Sciatic nerve (tissue), 2 donors: ENCODE data around the gene GNL3. TPM values are rescaled to one million over a fixed set of nuclear protein-coding genes. Genes with fewer than 3 reads are reported as not detected.
"Not testable (repeated sequence)": the region's sequence is repeated elsewhere in the genome, so short reads cannot be mapped to it uniquely, and the experiment has no call there.

ENCODE experiments used
- ATAC-seq: fragments of 200-7000 bp; cut with Tn5 transposase; one replicate; pipeline ENCODE4 v1.9.1; 2020; ENCODE audit warnings: mild to moderate bottlenecking, moderate library complexity
- DNase-seq: peaks from one replicate; pipeline ENCODE4 v3.0.0-alpha.2; 2020; ENCODE audit warnings: low spot score
- intact Hi-C: fragments of 100-400 bp; cut with DNase I; formaldehyde crosslinking; loops from one replicate; pipeline ENCODE4 v1.14.2; 2022
- total RNA-seq: library from RNA; stranded (reverse); fragmentation: NEBNext Ultra II Directional; extraction: Animal tissue kit (Norgen Biotek cat#: 25700); gene quantifications from one replicate; pipeline ENCODE4 v1.2.1, GENCODE V29; 2021
- donor health status: DM: no; HTN: no; CAD: no.
- donor health status: DM: no; HTN: no; CAD: no.

Gene GNL3
- total RNA-seq, result 55.4 TPM

DNA sequence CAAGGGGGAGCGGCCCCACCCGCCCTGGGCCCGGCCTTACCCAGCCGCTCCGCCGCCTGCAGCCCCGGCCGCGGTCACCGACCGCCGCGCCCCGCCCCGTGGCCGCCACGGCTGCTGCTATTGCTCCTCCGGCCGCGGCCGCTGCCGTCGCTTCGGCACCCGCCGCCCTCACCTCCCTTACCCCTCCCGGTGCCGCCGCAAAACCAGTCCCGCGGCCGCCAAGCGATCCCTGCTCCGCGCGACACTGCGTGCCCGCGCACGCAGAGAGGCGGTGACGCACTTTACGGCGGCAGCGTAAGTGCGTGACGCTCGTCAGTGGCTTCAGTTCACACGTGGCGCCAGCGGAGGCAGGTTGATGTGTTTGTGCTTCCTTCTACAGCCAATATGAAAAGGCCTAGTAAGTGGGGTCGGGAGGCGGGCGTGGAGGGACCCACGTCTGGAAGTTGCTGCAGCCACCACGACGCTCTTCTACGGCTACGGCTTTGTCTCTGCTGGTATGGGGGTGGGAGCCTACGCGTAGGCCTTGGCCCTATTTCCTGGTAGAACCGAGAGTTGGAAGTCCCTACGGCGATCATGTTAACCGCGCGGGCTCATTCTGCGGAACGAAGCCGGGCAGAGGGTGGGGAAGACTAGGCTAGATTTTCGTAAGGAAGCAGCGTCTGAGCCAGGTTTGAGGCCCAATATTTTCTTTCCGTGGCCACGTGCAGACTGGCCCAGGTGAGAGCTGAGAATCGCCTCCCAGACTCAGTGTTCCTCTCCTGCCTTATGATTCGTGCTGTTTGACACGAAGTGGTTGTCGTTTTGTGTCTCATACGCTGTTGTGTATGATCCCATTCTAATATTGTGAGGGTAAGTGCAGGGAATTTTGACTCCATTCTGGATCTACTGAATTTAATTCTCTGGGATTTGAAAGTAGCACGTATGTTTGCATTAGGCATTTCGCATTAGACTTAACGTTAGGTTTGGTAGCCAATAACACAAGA, at the start of gene GNL3, which contains the start of gene PBRM1:
Gene GNL3, plus strand, starts transcription at position 324 of the 983 bp plus-strand sequence. Its CDS starts 61 bp downstream, at position 385.
Gene PBRM1, minus strand, starts transcription at position 205 of the 983 bp plus-strand sequence.
- DNase-seq (peak; percentile 95), ATAC-seq (peak; percentile 96)
- intact Hi-C loops, result loop anchor here (5.0 to 10.0 kb wide), 2 partner anchors 231 to 699 kb away; partner anchors contain the start of genes NISCH and TNNC1

DNA sequence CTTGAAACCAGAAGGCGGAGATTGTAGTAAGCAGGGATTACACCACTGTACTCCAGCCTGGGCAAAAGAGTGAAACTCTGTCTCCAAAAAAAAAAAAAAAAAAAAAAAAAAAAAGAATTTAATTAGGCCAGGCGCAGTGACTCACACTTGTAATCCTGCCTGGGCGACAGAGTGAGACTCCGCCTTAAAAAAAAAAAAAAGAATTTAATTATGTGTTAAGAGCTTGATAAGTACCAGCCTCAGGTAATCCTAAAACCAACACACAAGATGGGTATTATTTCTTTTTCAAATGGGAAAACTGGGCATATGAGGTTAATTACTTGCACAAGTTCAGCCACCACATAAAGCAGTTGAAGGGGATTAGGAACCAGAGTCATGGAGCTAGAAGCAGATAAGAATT, 49.2 kb upstream of the GNL3 start:
- DNase-seq (no peak), ATAC-seq (no peak)
- intact Hi-C loops, result no loop called here

GRCh38 chr3:52645549-52645948, 40.3 kb upstream of the GNL3 start:
- intact Hi-C loops, result no loop called here
- DNase-seq (no peak), ATAC-seq (no peak)

DNA sequence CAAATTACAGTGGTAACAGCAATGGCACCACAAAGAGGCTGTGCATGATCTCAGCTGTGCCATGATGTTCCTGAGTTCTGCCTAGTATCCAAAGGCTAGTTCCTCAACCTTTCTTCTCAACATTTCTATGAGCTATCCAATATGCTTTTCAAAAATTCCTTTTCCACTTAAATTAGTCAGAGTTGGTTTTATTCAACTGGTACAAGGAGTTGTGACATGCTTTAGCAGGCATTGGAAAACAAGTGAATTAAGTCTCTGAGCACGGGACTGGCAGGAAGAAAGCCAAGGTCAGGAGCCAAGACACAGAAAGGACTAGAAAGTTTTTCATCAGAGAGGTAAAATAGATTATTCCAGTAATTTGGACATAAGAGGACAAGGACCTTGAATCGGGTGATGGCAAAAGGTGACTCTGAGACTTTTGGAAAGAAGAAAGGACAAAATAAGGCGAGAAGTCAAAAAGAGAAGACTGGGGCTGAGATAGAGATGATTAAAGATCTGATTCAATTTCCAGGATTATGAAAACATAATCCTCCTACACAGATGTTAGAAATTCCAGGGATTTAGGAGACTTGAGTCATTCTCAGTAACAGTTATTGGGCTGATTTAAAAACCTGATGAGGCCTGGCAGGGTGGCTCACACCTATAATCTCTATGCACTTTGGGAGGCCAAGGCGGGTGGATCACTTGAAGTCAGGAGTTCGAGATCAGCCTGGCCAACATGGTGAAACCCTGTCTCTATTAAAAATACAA, 36.2 kb upstream of the GNL3 start:
- intact Hi-C loops, result no loop called here
- ATAC-seq (no peak), DNase-seq (no peak)

- no peak for DNase-seq
- no peak for ATAC-seq
- intact Hi-C loops, result no loop called here
Measured at GRCh38 chr3:52650439-52650838, 35.4 kb upstream of the GNL3 start.

- intact Hi-C loops, result no loop called here
- no peak for ATAC-seq
- DNase-seq, result no peak
Measured at GRCh38 chr3:52651592-52651991, 34.2 kb upstream of the GNL3 start.

GRCh38 chr3:52655895-52656294, 29.9 kb upstream of the GNL3 start:
- intact Hi-C loops, result no loop called here
- no peak for ATAC-seq
- no peak for DNase-seq

- no peak for DNase-seq
- intact Hi-C loops, result no loop called here
- ATAC-seq, result no peak
Measured at GRCh38 chr3:52660046-52660445, 25.8 kb upstream of the GNL3 start.

DNA sequence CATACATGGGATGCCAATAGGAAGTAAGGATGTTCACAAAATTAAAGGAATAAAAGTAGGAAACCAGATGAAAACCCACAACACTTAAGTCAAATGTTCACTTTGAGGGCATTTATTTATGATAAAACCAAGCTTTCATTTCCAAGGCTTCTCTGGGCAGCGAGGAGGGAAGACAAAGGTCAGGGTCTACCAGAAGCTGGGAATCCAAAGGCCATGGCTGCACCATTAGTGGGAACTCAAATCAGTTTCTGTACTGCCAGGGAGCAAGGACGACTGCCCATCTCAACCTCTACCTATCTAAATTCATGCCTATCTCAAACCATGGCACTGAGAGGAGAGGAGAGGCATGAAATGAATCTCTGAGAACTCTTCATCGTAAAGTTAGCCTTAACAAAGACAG, 22.7 kb upstream of the GNL3 start:
- intact Hi-C loops, result no loop called here
- no peak for DNase-seq
- no peak for ATAC-seq

- DNase-seq (no peak), ATAC-seq (peak; percentile 71)
- intact Hi-C loops, result no loop called here
Measured at GRCh38 chr3:52670621-52671521, 15.0 kb upstream of the GNL3 start.

DNA sequence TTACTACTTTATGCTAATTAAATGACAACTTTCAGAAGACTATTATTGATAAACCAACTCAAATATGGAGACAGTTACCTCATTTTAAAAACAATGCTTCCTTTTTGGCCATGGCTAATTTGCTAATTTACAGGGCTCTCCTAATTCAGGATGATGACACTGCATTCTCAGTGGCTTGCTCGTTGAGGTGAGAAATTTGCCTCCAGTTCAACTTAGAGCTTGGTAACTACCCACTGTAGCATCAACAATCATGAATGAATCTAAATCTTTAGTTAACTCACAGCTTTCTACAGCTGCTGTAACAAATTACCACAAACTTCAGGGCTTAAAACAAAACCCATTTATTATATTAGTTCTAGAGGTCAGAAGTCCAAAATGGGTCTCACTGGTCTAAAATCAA, 14.2 kb upstream of the GNL3 start:
- ATAC-seq (no peak), DNase-seq (no peak)
- intact Hi-C loops, result no loop called here

DNA sequence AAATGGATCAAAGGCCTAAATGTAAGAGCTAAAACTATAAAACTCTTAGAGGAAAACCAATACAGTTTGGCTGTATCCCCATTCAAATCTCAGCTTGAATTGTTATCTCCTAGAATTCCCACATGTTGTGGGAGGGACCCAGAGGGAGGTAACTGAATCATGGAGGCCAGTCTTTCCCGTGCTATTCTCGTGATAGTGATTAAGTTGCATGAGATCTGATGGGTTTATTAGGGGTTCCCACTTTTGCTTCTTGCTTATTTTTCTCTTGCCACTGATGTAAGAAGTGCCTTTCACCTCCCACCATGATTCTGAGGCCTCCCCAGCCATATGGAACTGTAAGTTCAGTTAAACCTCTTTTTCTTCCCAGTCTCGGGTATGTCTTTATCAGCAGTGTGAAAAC, 9.6 kb upstream of the GNL3 start:
- intact Hi-C loops, DNase-seq, ATAC-seq: not testable (repeated sequence)

DNA sequence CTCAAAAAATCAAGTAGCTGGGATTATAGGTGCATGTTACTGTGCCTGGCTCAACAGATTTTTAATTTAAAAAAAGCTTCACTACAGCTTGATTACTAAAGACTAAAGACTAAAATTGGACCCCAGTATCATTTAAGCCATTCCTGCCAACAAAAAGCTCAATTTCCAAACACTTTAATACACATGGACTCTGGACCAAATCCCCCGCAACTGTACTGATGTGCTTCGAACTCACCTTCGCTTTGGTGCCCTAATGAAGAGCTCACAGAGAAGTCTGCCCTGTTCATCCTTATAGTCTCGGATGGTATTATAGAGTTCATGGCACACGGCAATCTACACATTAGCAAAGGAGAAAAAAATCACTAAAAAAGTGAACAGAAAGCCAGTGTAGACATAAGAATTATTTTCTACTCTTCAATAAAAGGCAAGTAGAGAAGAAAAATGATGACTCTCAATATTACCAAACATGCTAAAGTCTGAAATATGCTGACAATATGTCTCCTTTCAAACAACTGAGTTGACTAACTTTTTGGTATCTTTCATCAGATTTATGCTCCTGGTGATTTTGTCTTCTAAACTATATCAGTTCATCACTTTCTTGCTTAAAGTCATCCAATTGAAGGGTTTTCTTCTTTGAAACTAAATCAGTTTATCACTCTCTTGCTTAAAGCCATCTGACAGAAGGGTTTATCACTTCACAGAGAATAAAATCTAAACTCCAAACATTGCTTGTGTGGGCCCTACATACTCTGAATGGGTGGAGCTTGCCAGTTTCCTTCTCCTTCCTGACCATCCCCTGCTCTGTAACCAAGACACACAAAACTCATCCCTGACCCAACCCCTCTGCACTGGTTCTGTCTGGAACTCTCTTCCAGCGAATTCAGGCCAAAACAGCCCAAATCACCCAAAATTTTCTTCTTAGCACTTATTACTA, 7.3 kb upstream of the GNL3 start:
- DNase-seq (no peak), ATAC-seq (no peak)
- intact Hi-C loops, result no loop called here

DNA sequence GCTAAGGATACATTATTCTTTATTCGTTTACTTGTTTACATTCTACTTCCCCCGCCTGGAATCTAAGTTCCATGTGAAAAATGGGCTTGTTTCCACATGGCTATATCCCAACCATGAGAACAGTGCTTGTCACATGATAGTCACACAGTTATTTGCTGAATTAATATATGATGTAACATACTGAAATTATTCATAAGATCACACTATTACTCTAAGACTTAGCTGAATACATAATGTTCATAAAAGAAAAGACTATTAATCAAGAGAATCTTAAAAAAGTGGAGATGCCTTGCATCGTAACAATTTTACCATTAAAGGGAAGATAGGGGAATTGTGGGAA, 6.7 kb upstream of the GNL3 start:
- ATAC-seq, result no peak
- intact Hi-C loops, result no loop called here
- no peak for DNase-seq

GRCh38 chr3:52679811-52680210, 6.0 kb upstream of the GNL3 start:
- no peak for DNase-seq
- ATAC-seq, result no peak
- intact Hi-C loops, result loop anchor here (10.0 kb wide), 1 partner anchor 225 kb away; the partner anchor contains the start of genes NISCH and TNNC1

- no peak for ATAC-seq
- DNase-seq, result no peak
- intact Hi-C loops, result loop anchor here (10.0 kb wide), 1 partner anchor 227 kb away; the partner anchor contains the start of genes NISCH and TNNC1
Measured at GRCh38 chr3:52681596-52681995, 4.2 kb upstream of the GNL3 start.

DNA sequence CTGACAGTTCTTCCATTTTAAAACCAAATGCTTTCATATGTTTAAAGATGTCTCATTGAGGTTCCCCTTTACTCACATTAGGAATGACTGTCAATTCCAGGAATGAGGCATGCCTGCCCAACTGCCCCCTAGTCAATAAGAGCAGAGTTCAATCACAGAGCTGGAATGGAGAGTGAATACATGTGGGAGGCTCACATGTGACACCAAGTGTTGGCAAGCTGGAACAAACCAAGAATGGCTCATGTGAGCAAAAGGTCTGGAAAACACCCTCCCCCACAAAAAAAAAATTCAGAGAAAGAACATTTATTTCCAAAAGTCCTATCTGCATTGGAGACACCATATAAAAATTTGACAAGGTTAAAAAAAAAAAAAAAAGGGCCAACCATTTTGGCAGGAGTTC, 3.8 kb upstream of the GNL3 start:
- ATAC-seq (peak; percentile 58), DNase-seq (no peak)
- intact Hi-C loops, result loop anchor here (10.0 kb wide), 1 partner anchor 227 kb away; the partner anchor contains the start of genes NISCH and TNNC1

GRCh38 chr3:52683611-52684010, 2.2 kb upstream of the GNL3 start:
- intact Hi-C loops, result loop anchor here (10.0 kb wide), 1 partner anchor 229 kb away; the partner anchor contains the start of genes NISCH and TNNC1
- no peak for ATAC-seq
- no peak for DNase-seq
